Retina (tissue), 1 donor: ENCODE data around the gene PLGRKT.
A peak's percentile ranks its signal among the peaks of the same experiment; 100 is the strongest.
"Not testable (repeated sequence)": the region's sequence is repeated elsewhere in the genome, so short reads cannot be mapped to it uniquely, and the experiment has no call there.

ENCODE experiments used
- DNase-seq: peaks from one replicate; pipeline ENCODE4 v3.0.0-alpha.2; 2016

The PLGRKT gene

GRCh38 chr9:5450359-5451091, 12.8 kb upstream of the PLGRKT start, which contains the start of gene CD274:
CD274 (plus strand) TSS chr9:5450542; CDS start chr9:5456114, 5,572 bp downstream.
- DNase-seq: peak; percentile 85

DNA sequence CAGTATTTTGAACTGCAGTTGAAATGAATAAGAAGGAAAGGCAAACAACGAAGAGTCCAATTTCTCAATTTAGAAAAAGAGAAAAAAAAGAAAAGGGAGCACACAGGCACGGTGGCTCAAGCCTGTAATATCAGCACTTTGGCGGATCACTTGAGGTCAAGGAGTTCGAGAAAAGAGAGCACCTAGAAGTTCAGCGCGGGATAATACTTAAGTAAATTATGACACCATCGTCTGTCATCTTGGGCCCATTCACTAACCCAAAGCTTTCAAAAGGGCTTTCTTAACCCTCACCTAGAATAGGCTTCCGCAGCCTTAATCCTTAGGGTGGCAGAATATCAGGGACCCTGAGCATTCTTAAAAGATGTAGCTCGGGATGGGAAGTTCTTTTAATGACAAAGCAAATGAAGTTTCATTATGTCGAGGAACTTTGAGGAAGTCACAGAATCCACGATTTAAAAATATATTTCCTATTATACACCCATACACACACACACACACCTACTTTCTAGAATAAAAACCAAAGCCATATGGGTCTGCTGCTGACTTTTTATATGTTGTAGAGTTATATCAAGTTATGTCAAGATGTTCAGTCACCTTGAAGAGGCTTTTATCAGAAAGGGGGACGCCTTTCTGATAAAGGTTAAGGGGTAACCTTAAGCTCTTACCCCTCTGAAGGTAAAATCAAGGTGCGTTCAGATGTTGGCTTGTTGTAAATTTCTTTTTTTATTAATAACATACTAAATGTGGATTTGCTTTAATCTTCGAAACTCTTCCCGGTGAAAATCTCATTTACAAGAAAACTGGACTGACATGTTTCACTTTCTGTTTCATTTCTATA, 12.0 kb upstream of the PLGRKT start:
- no peak for DNase-seq

GRCh38 chr9:5448461-5449435, 11.0 kb upstream of the PLGRKT start:
- DNase-seq: no peak

GRCh38 chr9:5448016-5448415, 10.3 kb upstream of the PLGRKT start:
- no peak for DNase-seq

DNA sequence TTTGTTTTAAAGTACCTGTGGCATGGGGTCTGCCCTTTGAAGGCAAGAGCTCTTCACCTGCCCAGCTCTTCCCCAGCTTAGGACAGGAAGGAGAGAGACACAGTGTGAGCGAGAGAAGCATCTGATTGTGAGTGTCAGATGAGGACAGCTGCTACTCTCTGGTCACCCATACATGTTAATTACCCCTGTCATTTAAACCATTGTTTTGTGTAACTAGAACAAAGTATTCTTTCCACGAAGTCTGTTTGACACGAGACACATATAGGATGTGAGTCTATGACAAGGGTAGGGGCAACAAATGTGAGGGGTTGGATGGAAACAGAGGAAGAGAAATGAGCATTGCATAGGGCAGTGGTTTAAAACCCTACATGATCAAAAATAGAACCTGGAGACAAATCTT, 9.6 kb upstream of the PLGRKT start:
- DNase-seq: no peak

DNA sequence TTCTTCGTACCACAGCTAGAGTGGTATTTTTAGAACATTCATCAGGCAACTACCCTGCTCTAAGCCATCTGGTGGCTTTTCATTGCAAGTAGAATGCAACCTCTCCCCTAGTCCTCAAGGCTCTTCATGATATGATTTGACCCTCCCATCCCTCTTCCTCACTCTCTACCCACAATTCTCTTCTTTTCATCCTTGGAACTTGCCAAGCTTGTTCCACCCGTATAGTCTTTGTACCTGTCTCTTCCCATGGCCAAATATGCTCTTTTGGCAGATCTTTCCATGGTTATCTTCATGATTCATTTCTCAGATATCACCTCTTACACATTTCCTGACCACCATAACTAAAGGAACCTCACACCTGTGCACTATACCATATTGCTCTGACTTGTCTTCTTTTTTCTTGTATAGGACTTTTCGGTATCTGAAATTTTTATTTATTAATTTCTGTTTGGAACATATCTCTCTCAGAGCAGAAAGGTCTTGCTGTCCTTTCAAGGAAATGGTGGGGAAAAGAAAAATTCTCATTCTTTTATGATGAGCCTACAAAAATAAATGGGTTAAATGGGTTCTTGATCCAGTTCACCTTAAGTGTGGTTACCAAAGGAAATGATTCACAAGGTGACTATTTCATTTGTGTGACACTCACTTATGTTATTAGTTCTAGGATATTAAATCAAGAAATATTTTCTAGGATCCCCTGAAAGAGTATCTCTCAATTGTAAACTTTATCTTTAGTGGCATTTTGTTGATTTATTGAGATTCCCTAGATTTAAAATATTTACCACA, 8.9 kb upstream of the PLGRKT start:
- no peak for DNase-seq

GRCh38 chr9:5445886-5446285, 8.2 kb upstream of the PLGRKT start:
- no peak for DNase-seq

DNA sequence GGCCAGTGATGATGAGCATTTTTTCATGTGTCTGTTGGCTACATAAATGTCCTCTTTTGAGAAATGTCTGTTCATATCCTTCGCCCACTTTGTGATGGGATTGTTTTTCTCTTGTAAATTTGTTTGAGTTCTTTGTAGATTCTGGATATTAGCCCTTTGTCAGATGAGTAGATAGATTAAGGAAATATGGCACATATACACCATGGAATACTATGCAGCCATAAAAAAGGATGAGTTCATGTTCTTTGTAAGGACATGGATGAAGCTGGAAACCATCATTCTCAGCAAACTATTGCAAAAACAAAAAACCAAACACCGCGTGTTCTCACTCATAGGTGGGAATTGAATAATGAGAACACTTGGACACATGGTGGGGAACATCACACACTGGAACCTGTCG, 7.4 kb upstream of the PLGRKT start:
- DNase-seq: not testable (repeated sequence)

DNA sequence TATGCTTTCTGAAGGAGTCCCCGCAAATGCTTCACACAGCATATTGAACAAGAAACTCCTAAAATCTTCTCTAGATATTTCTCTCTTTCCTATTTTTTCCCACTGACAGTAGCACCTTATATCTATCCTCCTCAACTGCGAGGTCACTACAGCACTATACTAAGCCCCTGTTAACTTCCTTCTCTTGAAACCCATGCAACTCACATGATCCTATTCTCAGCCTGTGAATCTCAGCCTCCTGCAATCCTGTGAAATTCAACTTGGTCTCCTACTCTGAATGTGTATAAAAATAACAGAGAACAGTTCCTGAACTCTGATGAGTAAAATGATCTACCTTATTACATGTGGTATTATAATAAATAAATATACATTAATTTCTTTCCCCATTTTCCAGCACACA, 6.1 kb upstream of the PLGRKT start:
- DNase-seq: no peak

GRCh38 chr9:5442400-5443011, 4.8 kb upstream of the PLGRKT start:
- DNase-seq: peak; percentile 14

GRCh38 chr9:5441043-5441442, 3.3 kb upstream of the PLGRKT start:
- DNase-seq: no peak

- no peak for DNase-seq
These were observed 2.7 kb upstream of the PLGRKT start for GRCh38 chr9:5440426-5440825.

- no peak for DNase-seq
These were observed 807 bp upstream of the PLGRKT start for GRCh38 chr9:5438301-5439162.

- DNase-seq: no peak
These were observed 1.3 kb downstream of the PLGRKT start for GRCh38 chr9:5436441-5436840.

DNA sequence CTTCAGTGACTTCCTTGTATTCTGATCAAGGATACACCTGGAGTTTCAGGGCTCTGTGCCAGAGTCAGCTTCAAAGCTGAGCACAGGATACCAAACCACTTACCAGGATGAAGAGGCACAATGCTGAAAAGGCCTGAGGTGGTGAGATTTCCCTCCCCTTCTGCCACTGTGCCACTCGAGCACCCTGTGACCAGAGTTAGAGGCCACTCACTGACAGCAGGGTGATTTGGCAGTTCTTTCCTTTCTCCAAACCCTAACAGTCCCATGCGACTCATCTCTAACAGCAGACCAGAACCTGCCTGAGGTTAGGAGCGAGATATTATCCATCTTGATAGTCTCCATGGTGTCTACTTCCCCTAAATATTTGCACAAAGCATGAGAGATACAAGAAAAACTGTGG, 1.8 kb downstream of the PLGRKT start:
- no peak for DNase-seq

GRCh38 chr9:5433841-5434810, 3.6 kb downstream of the PLGRKT start:
- DNase-seq: not testable (repeated sequence)

DNA sequence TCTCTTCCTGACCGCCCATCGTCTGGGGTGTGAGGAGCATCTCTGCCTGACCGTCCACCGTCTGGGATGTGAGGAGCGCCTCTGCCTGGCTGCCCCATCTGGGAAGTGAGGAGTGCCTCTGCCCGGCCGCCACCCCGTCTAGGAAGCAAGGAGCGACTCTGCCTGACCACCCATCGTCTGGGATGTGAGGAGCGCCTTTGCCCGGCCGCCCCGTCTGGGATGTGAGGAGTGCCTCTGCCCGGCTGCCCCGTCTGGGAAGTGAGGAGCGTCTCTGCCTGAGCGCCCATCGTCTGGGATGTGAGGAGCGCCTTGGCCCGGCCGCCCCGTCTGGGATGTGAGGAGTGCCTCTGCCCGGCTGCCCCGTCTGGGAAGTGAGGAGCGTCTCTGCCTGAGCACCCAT, 4.4 kb downstream of the PLGRKT start:
- not testable (repeated sequence) for DNase-seq

- not testable (repeated sequence) for DNase-seq
These were observed 4.8 kb downstream of the PLGRKT start for GRCh38 chr9:5432890-5433289.

DNA sequence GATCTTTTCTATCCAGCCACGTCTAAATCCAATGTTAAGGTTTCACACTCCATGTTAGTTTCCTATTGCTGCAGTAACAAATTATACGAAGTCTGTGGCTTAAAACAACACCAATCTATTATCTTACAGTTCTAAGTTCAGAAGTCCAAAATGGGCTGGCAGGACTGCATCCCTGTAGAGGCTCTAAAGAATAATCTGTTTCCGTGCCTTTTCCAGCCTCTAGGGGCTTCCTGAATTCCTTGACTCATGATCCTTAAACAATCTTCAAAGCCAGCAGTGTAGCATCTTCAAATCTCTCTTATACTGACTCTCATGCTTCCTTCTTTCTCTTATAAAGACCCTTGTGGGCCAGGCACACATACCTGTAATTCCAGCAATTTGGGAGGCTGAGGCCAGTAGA, 6.8 kb downstream of the PLGRKT start:
- no peak for DNase-seq
